ENCODE results near the gene B9D1.
"Not testable (repeated sequence)": the region's sequence is repeated elsewhere in the genome, so short reads cannot be mapped to it uniquely, and the experiment has no call there.

The B9D1 gene

GRCh38 chr17:19354748-19355147 lies 7.8 kb downstream of the B9D1 start:
- no peak for DNase-seq

GRCh38 chr17:19353401-19353800 lies 9.1 kb downstream of the B9D1 start:
- DNase-seq, result not testable (repeated sequence)

GRCh38 chr17:19348806-19349205 lies 13.7 kb downstream of the B9D1 start:
- DNase-seq, result no peak

GRCh38 chr17:19348081-19348650 lies 14.4 kb downstream of the B9D1 start:
- DNase-seq, result no peak

- no peak for DNase-seq
Measured at GRCh38 chr17:19347323-19348080, 15.0 kb downstream of the B9D1 start.

- no peak for DNase-seq
Measured at GRCh38 chr17:19346351-19347255, 15.9 kb downstream of the B9D1 start.

GRCh38 chr17:19345486-19346350 lies 16.8 kb downstream of the B9D1 start:
- no peak for DNase-seq

- no peak for DNase-seq
Measured at GRCh38 chr17:19345067-19345460, 17.5 kb downstream of the B9D1 start.

- DNase-seq, result no peak
Measured at GRCh38 chr17:19344311-19345066, 18.0 kb downstream of the B9D1 start.

GRCh38 chr17:19343671-19344151 lies 18.8 kb downstream of the B9D1 start:
- DNase-seq, result no peak

- DNase-seq, result no peak
Measured at GRCh38 chr17:19343256-19343630, 19.3 kb downstream of the B9D1 start.

- no peak for DNase-seq
Measured at GRCh38 chr17:19342611-19343255, 19.8 kb downstream of the B9D1 start.

GRCh38 chr17:19341641-19342610 lies 20.6 kb downstream of the B9D1 start:
- no peak for DNase-seq

- DNase-seq, result no peak
Measured at GRCh38 chr17:19341211-19341631, 21.3 kb downstream of the B9D1 start.

GRCh38 chr17:19339341-19339815 lies 23.1 kb downstream of the B9D1 start:
- DNase-seq, result no peak

- peak; percentile 66 for DNase-seq
Measured at GRCh38 chr17:19338031-19338990, 24.2 kb downstream of the B9D1 start.

GRCh38 chr17:19337712-19338023 lies 24.9 kb downstream of the B9D1 start:
- no peak for DNase-seq

- DNase-seq, result no peak
Measured at GRCh38 chr17:19336938-19337711, 25.4 kb downstream of the B9D1 start.

All from CD4-positive, alpha-beta T cell treated with Interleukin-17A for 1 hour (primary cell).